NCI-H2227 (cell line): ENCODE measurements around the gene ANGPTL4.
"Not testable (repeated sequence)": the region's sequence is repeated elsewhere in the genome, so short reads cannot be mapped to it uniquely, and the experiment has no call there.

Experiments
- DNase-seq: peaks from one replicate; lab custom pipeline; 2025; ENCODE audit not compliant: unreplicated experiment; lab: John Stamatoyannopoulos, UW

The ANGPTL4 gene

GRCh38 chr19:8363803-8364771 lies at the start of gene ANGPTL4:
ANGPTL4 (plus strand) TSS chr19:8364155; CDS start chr19:8364322, 167 bp downstream.
- DNase-seq, result peak; percentile 70

GRCh38 chr19:8314981-8315640 lies 48.8 kb upstream of the ANGPTL4 start:
- DNase-seq, result not testable (repeated sequence)

DNA sequence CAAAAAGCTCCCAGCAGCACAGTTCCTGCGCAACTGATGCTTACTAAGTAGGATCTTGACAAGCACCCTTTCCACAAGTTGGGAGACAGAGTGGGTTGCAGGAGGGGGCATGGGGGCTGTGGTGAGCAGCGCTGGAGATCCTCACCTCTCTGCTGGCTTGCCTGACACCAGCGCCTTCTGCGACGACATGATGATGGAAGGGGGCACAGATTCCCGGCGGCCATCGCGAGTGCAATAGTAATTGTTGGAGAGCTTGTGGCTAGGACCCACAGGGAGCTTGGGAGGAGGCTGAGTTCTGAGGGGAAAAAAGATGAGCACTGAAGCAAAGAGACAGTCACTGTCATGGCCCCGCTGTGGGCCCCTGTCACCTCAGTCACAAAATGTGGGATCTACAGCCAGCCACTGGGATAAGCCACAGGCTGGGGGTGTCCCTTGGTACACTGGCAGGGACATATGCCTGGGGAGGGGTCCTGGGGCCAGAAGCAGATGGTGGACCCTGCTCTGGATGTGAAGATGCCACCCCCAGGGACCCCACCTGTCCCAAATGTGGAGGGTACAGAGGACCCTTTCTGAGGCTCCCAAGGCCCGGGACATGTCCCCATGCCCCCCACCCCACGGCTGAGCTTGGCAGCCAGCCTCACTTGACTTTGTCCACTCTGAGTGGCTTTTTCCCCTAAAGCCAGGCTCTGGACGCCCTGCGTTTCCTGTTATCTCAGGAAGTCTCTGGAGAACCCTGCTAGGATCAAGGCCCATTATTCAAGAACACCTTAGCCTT lies 47.4 kb upstream of the ANGPTL4 start:
- DNase-seq, result no peak

DNA sequence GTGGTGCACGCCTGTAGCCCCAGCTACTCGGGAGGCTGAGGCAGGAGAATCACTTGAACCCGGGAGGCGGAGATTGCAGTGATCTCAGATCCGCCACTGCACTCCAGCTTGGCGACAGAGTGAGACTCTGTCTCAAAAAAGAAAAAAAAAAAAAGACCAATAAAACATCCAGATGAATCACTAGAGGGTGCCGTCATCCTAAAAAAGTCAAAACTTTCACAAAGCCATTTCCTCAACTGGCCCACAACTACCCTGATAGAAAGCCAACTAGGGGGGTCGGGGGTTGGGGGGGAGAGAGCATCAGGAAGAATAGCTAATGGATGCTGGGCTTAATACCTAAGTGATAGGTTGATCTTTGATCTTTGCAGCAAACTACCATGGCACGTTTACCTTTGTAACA lies 45.1 kb upstream of the ANGPTL4 start:
- DNase-seq, result not testable (repeated sequence)

DNA sequence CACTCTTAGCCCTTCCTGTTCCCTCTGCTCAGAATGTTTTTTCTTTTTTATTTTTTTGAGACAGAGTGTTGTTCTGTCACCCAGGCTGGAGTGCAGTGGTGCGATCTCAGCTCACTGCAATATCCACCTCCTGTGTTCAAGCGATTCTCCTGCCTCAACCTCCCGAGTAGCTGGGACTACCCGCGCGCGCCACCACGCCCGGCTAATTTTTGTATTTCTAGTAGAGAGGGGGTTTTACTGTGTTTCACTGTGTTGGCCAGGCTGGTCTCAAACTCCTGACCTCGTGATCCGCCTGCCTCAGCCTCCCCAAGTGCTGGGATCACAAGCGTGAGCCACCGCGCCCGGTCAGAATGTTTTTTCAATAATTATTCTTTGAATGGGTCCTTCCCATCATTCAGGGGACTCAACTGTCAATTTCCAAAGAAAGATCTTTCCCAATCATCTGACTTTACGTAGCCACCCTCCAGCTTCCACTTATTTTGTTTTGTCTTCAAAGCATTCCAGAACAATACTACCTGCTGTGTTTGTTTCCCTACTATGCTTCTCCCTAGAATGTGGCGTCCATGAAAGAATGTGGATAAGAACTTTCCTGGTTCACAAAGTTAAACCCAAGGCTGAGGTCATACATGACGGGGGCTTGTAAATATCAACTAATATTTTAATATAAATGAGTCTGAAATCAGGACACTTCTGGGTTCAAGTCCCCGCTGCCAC lies 44.0 kb upstream of the ANGPTL4 start:
- no peak for DNase-seq

GRCh38 chr19:8320564-8321066 lies 43.3 kb upstream of the ANGPTL4 start:
- DNase-seq, result no peak

DNA sequence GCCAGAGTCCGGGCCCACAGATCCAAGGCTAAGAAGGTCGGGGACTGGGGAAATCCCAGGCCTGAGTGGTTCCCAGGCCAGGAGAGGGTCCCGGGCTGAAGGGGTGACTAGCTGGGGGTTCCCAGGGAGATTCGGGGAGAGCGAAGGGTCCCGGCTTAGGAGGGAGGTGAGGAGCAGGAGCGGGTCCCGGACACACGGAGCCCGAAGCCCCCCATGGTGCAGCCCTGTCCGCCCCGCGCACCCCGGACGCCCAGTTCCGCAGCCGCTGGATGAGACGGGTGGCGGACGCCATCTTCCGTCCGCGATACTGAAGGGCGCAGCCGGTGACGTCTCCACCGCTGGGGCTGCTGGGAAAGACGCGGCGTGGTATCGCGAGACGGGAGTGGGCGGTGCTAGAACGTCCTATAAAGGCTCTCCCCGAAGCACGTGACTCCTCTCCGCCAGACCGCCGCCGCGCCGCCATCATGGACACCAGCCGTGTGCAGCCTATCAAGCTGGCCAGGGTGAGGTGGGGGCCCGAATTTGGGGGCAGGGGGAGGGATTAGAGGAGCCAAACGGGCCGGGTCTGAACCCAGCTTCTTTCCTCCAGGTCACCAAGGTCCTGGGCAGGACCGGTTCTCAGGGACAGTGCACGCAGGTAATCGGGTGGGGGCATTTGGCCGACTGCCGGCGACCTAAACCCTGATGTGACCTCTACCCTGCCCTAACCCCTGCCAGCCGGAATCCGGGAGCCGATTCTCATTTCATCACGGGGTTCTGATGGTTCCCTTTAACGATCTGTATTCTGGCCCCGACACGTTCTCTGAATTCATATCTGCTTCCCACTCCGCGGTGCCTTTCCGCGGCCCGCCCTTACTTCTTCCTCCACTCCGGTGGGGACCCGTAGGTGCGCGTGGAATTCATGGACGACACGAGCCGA lies 42.6 kb upstream of the ANGPTL4 start, which contains the start of the genes NDUFA7 and RPS28:
TSS of gene NDUFA7 (minus strand) at position 309 of the 919 bp plus-strand sequence. CDS start at position 292, 17 bp downstream.
TSS of gene RPS28 (plus strand) at position 430 of the 919 bp plus-strand sequence. CDS start at position 465, 35 bp downstream.
- DNase-seq, result peak; percentile 95

GRCh38 chr19:8321986-8322637 lies 41.8 kb upstream of the ANGPTL4 start:
- DNase-seq, result no peak

GRCh38 chr19:8322638-8322997 lies 41.3 kb upstream of the ANGPTL4 start:
- DNase-seq, result no peak

DNA sequence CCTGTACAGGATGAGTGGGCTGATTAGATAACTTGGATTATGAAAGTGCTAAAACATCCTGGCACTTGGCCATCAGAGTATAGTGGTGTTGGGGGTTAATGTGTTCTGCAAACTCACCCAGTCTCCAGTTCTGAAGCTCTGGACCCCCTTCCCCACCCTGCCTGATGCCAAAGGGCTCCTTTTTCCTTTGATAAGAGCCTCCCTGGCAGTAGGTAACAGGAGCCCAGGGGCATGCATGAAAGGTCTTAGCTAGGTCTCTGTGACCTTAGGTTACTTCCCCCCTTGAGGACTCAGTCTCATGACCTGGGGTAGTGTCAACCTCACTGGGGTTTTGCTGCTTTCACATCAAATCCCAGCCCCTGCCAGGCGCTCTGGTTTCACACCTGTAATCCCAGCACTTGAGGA lies 40.2 kb upstream of the ANGPTL4 start:
- DNase-seq, result no peak

DNA sequence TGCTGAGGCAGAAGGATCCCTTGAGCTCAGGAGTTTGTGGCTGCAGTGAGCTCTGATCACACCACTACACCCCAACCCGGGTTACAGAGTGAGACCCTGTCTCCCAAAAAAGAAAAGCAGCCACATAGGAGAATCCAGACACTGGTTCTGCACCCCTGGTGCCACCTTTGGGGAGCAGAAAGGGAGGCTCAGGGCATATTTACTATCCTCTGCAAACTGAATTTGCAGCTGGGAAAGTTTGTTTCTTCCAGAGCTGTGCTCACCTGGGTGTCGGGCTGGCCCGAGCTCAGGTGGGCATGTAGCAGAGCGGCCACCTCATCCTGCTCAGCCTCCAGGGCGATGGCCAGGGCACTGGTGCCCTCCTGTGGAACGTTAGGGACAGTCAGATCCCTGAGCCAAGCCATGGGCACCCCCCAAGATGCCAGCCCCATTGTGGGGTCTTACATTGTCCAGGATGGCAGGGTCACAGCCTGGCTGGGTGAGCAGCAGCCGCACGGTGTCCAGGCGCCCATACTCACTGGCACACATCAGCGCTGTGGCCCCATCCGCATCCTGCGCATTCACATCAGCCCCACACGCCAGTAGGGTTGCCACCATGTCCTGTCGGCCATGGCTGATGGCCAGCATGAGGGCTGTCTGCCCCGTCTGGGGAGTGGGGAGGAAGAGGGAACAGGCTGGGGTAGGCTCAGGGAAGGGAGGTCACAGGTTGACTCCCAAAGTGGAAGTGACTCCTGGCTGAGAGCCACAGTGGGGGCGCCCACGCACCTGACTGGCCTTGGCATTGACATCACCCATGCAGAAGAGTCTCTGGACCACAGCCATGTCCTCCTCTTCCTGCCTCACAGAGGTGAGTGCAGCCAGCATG lies 39.5 kb upstream of the ANGPTL4 start:
- DNase-seq, result no peak

GRCh38 chr19:8325454-8325853 lies 38.5 kb upstream of the ANGPTL4 start:
- no peak for DNase-seq

GRCh38 chr19:8329996-8330395 lies 34.0 kb upstream of the ANGPTL4 start:
- DNase-seq, result no peak

DNA sequence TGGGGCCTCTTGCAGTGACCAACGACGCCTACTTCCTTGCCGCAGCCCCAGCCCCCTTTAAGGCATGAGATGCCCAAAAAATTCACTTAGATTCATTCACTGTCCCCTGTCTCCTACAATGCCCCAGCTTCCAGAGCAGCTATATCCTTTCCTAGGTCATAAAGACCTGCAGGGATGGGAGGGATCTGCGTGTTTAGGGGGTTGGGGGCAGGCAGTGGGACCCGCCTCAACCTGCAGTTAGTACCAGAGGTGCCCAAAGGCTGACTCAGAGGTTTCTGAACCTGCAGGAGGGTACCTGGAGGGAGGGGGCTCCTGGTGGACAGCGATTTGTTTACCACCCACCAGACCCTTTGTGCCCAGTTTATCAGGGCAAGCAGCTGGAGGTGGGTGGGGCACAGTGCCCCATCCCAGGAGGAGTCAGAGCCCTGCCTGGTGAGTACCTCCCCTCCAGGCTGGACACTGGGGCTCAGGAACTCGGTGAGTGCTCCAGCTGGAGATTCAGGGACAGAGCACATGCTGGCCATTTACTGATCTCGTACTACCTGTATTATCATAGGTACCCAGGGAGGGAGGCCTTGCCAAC lies 32.6 kb upstream of the ANGPTL4 start:
- DNase-seq, result no peak

DNA sequence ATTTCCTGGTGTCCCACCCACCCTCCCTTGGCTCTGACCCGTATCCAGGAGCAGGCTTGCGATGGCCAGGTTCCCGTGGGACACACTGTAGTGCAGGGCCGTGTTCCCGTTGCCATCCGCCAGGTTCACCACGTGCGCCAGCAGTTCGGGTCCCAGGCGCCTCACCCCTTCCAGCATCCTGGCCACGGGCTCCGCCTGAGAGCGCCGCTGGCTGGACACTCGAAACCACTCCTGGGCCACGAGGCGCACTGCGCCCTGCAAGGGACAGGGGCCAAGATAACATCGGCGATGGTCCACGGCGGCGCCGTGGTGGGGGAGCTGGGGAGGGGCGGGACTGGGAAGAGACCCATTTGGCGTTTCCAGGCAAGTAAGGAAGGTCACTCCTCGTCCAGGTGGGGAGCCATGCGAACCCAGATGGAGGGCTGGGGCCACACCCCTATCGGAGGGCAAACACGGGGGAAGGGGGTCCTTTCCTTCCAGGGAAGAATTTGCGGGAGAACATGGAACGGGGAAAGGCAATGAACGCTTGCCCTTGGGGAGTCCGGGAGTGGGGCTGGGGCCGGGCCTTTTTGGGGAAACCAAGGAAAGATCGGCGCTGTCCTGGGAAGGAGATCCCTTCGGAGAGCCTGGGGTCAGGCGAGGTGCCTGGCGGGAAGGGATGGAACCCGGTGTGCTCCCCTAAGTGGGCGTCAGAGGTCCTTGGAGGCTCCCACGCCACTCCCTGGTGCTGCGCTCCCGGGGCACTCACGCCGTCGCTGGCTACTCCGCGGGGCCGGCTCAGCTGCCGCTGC lies 30.8 kb upstream of the ANGPTL4 start:
- DNase-seq, result no peak

- DNase-seq, result peak; percentile 20
Observed at GRCh38 chr19:8333767-8334457, 30.0 kb upstream of the ANGPTL4 start.
